ENCODE data around the gene ABO. TPM values are rescaled to one million over a fixed set of nuclear protein-coding genes. Genes with fewer than 3 reads are reported as not detected.

ABO gene
- total and polyA plus RNA-seq, 9 of the 15 experiments (the other 6 are each of a cell fraction or from before 2014, with no cell fraction given) = 5.0 to 21.9 (median 11.9) TPM

DNA sequence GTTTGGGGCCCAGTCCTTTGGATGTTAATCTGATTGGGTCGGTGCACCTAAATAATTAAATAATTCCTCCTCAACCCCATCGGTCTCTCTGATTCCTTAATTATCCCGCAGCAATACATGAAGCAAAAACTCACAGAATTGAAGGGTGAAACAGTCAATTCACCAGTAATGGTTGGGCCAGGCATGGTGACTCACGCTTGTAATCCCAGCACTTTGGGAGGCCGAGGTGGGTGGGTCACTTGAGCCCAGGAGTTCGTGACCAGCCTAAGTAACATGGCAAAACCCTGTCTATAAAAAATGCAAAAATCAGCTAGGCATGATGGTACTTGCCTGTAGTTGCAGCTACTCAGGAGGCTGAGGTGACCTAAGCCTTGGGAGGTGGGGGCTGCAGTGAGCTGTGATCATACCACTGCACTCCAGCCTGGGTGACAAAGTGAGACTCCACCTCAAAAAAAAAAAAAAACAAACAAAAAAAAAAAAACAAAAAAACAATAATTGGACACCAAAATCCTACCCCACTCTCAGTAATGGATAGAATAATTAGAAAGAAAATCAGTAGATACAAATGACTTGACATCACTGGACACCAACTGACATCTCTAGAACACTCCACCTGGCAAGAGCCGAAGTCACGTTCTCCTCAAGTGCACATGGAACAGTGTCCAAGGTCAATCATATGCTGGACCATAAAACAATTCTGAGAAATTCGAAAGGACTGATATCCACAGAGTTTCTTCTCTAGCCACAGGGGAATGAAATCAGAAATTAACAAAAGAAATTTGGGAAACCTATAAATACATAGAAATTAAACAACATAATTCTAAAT is 5.3 kb downstream of the ABO start (continued):
- 0 out of 4 replicates have a peak, but pooled peaks of 1 of the 2 experiments have one; percentile 40 for TF ChIP-seq MNT (conservative IDR thresholded peaks at IDR 0.05)
- 0 out of 2 replicates have a peak, but pooled peaks have one; percentile 26 for TF ChIP-seq CXXC5 (CRISPR knock-in tag; IDR thresholded peaks at IDR 0.05)
- TF ChIP-seq, protein P1, sequence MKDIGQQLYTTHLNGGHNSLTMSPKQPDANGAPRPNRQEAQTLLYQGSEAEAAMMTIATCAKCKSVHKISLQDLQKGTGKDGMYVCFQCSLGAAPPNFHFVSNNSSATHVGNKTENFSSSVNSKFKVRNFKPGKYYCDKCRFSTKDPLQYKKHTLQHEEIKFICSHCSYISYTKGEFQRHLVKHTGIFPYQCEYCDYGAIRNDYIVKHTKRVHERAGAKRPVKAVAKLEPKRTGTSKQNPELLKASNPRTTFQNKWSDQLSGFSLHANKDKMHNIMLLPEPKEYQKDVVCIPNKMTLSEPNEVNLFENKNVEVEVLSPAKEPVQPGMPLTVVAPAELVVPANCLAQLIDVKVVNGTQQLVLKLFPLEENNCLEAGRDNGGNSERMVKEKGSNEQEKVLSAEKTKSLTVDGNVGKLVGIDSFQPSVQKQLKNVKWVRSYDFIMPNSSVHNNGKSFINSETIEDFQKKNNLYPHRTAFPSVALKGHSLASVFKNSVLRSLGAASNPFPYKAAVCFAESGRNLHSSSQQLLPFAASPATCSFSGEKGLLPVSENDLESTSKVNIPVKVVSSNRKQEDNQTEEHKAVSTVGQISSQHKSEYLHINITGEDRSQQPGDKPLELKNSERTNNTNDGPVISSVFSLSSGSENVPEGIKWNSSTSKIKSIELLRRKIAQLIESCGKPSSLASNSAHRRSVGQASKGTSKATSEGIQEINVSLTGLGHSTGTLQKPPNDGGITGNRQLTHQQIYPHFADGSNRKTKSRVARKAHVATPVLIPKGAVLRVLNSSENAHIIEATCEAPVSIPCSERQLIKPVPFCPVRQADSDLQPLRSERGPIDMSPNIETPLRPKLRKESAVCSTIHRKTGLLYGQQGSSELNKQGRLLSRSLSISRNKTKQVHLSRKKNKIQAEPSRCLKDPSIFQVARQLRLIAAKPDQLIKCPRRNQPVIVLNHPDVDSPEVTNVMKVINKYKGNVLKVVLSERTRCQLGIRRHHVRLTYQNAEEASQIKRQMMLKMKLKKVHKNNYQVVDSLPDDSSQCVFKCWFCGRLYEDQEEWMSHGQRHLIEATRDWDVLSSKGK (CRISPR knock-in tag; IDR thresholded peaks at IDR 0.05) = no peak
- TF ChIP-seq, protein P2, sequence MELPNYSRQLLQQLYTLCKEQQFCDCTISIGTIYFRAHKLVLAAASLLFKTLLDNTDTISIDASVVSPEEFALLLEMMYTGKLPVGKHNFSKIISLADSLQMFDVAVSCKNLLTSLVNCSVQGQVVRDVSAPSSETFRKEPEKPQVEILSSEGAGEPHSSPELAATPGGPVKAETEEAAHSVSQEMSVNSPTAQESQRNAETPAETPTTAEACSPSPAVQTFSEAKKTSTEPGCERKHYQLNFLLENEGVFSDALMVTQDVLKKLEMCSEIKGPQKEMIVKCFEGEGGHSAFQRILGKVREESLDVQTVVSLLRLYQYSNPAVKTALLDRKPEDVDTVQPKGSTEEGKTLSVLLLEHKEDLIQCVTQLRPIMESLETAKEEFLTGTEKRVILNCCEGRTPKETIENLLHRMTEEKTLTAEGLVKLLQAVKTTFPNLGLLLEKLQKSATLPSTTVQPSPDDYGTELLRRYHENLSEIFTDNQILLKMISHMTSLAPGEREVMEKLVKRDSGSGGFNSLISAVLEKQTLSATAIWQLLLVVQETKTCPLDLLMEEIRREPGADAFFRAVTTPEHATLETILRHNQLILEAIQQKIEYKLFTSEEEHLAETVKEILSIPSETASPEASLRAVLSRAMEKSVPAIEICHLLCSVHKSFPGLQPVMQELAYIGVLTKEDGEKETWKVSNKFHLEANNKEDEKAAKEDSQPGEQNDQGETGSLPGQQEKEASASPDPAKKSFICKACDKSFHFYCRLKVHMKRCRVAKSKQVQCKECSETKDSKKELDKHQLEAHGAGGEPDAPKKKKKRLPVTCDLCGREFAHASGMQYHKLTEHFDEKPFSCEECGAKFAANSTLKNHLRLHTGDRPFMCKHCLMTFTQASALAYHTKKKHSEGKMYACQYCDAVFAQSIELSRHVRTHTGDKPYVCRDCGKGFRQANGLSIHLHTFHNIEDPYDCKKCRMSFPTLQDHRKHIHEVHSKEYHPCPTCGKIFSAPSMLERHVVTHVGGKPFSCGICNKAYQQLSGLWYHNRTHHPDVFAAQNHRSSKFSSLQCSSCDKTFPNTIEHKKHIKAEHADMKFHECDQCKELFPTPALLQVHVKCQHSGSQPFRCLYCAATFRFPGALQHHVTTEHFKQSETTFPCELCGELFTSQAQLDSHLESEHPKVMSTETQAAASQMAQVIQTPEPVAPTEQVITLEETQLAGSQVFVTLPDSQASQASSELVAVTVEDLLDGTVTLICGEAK (IDR thresholded peaks at IDR 0.05) = no peak
- TF ChIP-seq, protein P2 (CRISPR knock-in tag; IDR thresholded peaks at IDR 0.05) = no peak
- 0 out of 2 replicates have a peak, but pooled peaks have one; percentile 19 for TF ChIP-seq NFE2 (IDR thresholded peaks at IDR 0.05; ENCODE audit: low read depth)
- TF ChIP-seq, protein P3, sequence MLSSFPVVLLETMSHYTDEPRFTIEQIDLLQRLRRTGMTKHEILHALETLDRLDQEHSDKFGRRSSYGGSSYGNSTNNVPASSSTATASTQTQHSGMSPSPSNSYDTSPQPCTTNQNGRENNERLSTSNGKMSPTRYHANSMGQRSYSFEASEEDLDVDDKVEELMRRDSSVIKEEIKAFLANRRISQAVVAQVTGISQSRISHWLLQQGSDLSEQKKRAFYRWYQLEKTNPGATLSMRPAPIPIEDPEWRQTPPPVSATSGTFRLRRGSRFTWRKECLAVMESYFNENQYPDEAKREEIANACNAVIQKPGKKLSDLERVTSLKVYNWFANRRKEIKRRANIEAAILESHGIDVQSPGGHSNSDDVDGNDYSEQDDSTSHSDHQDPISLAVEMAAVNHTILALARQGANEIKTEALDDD (IDR thresholded peaks at IDR 0.05) = peak; percentile 83
- no peak for TF ChIP-seq HNRNPLL (IDR thresholded peaks at IDR 0.05; ENCODE audit: low read depth, low read length, poor library complexity, severe bottlenecking)

Data from K562 (cell line).